Neural cell (in vitro differentiated cells): ENCODE data around the gene YAF2. TPM values are rescaled to one million over a fixed set of nuclear protein-coding genes. Genes with fewer than 3 reads are reported as not detected.

Source experiments
- H2AFZ ChIP-seq: fragments of 200-600, 300-800 bp; sonication (generic), shearing (Covaris generic); 2 replicates; pipeline ENCODE4 v1.6.0; 2014; ENCODE audit warnings: low read depth, mild to moderate bottlenecking, antibody characterized with exemption, low read length, moderate library complexity
- H3F3A ChIP-seq: fragments of 200-600 bp; shearing (Covaris generic); 2 replicates; pipeline ENCODE4 v1.6.1; 2016; ENCODE audit warnings: mild to moderate bottlenecking, moderate library complexity, mixed read lengths, antibody characterized with exemption, low read length; ENCODE audit not compliant: insufficient read depth, poor library complexity, severe bottlenecking
- H3K27ac ChIP-seq: fragments of 200-600, 300-800 bp; sonication (generic), shearing (Covaris generic); 2 replicates; pipeline ENCODE4 v1.5.1; 2014; ENCODE audit warnings: mild to moderate bottlenecking, low read length, moderate library complexity
- H3K27me3 ChIP-seq: fragments of 300-800, 200-600 bp; sonication (generic), shearing (Covaris generic); 2 replicates; pipeline ENCODE4 v1.6.0; 2014; ENCODE audit warnings: mild to moderate bottlenecking, low read depth, low read length, moderate library complexity; ENCODE audit not compliant: insufficient read depth
- H3K36me3 ChIP-seq: fragments of 300-800, 200-600 bp; sonication (generic), shearing (Covaris generic); 2 replicates; pipeline ENCODE4 v1.5.1; 2014; ENCODE audit warnings: mild to moderate bottlenecking, antibody characterized with exemption, low read length, moderate library complexity; ENCODE audit not compliant: insufficient read depth
- H3K4me2 ChIP-seq: fragments of 300-800, 200-600 bp; sonication (generic), shearing (Covaris generic); 2 replicates; pipeline ENCODE4 v1.6.0; 2014; ENCODE audit warnings: mild to moderate bottlenecking, low read length
- H3K4me3 ChIP-seq: fragments of 300-800, 200-600 bp; sonication (generic), shearing (Covaris generic); 2 replicates; pipeline ENCODE4 v1.5.1; 2014; ENCODE audit warnings: mild to moderate bottlenecking, low read length, moderate library complexity
- H3K79me2 ChIP-seq: fragments of 200-600 bp; shearing (Covaris generic); replicated peaks from 2 replicates; pipeline ENCODE4 v1.6.0; 2014; ENCODE audit warnings: mild to moderate bottlenecking, low read length, moderate library complexity; ENCODE audit not compliant: insufficient read depth
- H3K9ac ChIP-seq: fragments of 300-800, 200-600 bp; sonication (generic), shearing (Covaris generic); 2 replicates; pipeline ENCODE4 v1.6.1; 2016; ENCODE audit warnings: mild to moderate bottlenecking, low read length, mixed read lengths
- H3K9me2 ChIP-seq: fragments of 200-600 bp; shearing (Covaris generic); 2 replicates; pipeline ENCODE4 v1.6.1; 2016; ENCODE audit warnings: mild to moderate bottlenecking, low read length, mixed read lengths; ENCODE audit not compliant: insufficient read depth
- H3K9me3 ChIP-seq: fragments of 200-600, 300-800 bp; sonication (generic), shearing (Covaris generic); 2 replicates; pipeline ENCODE4 v1.6.1; 2016; ENCODE audit warnings: mild to moderate bottlenecking, mixed run types, low read length, moderate library complexity, mixed read lengths
- H4K20me1 ChIP-seq: fragments of 200-600 bp; shearing (Covaris generic); 2 replicates; pipeline ENCODE4 v1.6.1; 2016; ENCODE audit warnings: mild to moderate bottlenecking, mixed run types; ENCODE audit not compliant: insufficient read depth
- EP300 ChIP-seq: fragments of 450-650 bp; conservative IDR thresholded peaks from 2 replicates; pipeline ENCODE4 v1.6.1; 2014; ENCODE audit warnings: antibody characterized with exemption, mild to moderate bottlenecking, moderate library complexity; ENCODE audit not compliant: poor library complexity, severe bottlenecking
- EZH2 ChIP-seq: fragments of 200-600, 300-800 bp; shearing (Covaris generic), sonication (generic); IDR thresholded peaks from 2 replicates; pipeline ENCODE4 v1.6.1; 2014; ENCODE audit warnings: antibody characterized with exemption, low read length, borderline replicate concordance, mild to moderate bottlenecking; ENCODE audit not compliant: insufficient read depth, poor library complexity, severe bottlenecking
- MXI1 ChIP-seq: fragments of 450-650 bp; conservative IDR thresholded peaks from 2 replicates; pipeline ENCODE4 v1.6.1; 2014; ENCODE audit warnings: antibody characterized with exemption, mild to moderate bottlenecking; ENCODE audit not compliant: poor library complexity, severe bottlenecking
- POLR2AphosphoS5 ChIP-seq: IDR thresholded peaks from 2 replicates; pipeline ENCODE4 v1.6.1; 2012
- RAD21 ChIP-seq: fragments of 450-650 bp; conservative IDR thresholded peaks from 2 replicates; pipeline ENCODE4 v1.6.1; 2014; ENCODE audit warnings: antibody characterized with exemption, mild to moderate bottlenecking, moderate library complexity
- SMC3 ChIP-seq: fragments of 450-650 bp; conservative IDR thresholded peaks from 2 replicates; pipeline ENCODE4 v1.6.1; 2014; ENCODE audit warnings: antibody characterized with exemption, mild to moderate bottlenecking, moderate library complexity; ENCODE audit not compliant: poor library complexity
- TAF1 ChIP-seq: IDR thresholded peaks from 2 replicates; pipeline ENCODE4 v1.6.1; 2012; ENCODE audit warnings: low read depth
- polyA plus RNA-seq: library from polyadenylated mRNA; depleted of rRNA; stranded (reverse); fragments of >200 nt; gene quantifications from 2 replicates; pipeline ENCODE4 v1.2.3, GENCODE V29; 2014
- TF ChIP-seq, protein P1 (sequence below): IDR thresholded peaks from 2 replicates; pipeline ENCODE4 v1.6.1; 2012; ENCODE audit warnings: borderline replicate concordance
- TF ChIP-seq, protein P2 (sequence below): fragments of 450-650 bp; IDR thresholded peaks from 2 replicates; pipeline ENCODE4 v1.5.1; 2014; ENCODE audit warnings: antibody characterized with exemption, mild to moderate bottlenecking, moderate library complexity; ENCODE audit not compliant: poor library complexity, severe bottlenecking

The YAF2 gene
- polyA plus RNA-seq, 1 donor from 2014 or later, result 44.1 TPM

DNA sequence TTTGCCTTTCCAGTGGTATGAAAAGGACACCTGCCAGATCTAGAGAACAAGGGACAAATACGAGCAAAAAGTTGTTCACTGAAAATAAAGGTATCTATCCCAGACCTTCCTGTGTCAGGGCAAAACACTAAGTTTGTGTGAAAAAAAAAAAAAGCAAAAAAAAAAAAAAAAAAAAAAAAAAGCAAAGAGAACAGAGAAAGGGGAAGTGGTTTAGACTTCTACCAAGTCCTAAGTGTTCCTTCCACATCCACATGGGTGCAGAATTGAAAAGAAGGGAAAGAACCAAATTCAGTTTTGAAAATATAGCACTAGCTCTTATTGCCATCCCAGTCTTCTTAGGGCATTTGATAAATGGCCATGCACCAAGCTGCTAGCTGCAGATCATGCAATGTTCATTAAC lies 46.1 kb upstream of the YAF2 start:
- Histone ChIP-seq H3K36me3 (no peaks in the 10 kb centered on the region), H3K4me3 (no peak overlapping the region), H3K4me2 (no peak overlapping the region), H3F3A (no peaks in the 10 kb centered on the region), H3K79me2 (no peaks in the 10 kb centered on the region), H2AFZ (no peak overlapping the region), H3K9me2 (no peaks in the 10 kb centered on the region), H3K9me3 (no peaks in the 10 kb centered on the region), H3K9ac (no peak overlapping the region), H3K27ac (no peak overlapping the region), H3K27me3 (no peaks in the 10 kb centered on the region), H4K20me1 (no peaks in the 10 kb centered on the region)
- TF ChIP-seq, protein P1, sequence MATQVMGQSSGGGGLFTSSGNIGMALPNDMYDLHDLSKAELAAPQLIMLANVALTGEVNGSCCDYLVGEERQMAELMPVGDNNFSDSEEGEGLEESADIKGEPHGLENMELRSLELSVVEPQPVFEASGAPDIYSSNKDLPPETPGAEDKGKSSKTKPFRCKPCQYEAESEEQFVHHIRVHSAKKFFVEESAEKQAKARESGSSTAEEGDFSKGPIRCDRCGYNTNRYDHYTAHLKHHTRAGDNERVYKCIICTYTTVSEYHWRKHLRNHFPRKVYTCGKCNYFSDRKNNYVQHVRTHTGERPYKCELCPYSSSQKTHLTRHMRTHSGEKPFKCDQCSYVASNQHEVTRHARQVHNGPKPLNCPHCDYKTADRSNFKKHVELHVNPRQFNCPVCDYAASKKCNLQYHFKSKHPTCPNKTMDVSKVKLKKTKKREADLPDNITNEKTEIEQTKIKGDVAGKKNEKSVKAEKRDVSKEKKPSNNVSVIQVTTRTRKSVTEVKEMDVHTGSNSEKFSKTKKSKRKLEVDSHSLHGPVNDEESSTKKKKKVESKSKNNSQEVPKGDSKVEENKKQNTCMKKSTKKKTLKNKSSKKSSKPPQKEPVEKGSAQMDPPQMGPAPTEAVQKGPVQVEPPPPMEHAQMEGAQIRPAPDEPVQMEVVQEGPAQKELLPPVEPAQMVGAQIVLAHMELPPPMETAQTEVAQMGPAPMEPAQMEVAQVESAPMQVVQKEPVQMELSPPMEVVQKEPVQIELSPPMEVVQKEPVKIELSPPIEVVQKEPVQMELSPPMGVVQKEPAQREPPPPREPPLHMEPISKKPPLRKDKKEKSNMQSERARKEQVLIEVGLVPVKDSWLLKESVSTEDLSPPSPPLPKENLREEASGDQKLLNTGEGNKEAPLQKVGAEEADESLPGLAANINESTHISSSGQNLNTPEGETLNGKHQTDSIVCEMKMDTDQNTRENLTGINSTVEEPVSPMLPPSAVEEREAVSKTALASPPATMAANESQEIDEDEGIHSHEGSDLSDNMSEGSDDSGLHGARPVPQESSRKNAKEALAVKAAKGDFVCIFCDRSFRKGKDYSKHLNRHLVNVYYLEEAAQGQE, result no peak
- TF ChIP-seq EP300 (no peak), POLR2AphosphoS5 (no peak), MXI1 (no peak), EZH2 (no peak), SMC3 (no peak), TAF1 (no peak), RAD21 (no peak)
- TF ChIP-seq, protein P2, sequence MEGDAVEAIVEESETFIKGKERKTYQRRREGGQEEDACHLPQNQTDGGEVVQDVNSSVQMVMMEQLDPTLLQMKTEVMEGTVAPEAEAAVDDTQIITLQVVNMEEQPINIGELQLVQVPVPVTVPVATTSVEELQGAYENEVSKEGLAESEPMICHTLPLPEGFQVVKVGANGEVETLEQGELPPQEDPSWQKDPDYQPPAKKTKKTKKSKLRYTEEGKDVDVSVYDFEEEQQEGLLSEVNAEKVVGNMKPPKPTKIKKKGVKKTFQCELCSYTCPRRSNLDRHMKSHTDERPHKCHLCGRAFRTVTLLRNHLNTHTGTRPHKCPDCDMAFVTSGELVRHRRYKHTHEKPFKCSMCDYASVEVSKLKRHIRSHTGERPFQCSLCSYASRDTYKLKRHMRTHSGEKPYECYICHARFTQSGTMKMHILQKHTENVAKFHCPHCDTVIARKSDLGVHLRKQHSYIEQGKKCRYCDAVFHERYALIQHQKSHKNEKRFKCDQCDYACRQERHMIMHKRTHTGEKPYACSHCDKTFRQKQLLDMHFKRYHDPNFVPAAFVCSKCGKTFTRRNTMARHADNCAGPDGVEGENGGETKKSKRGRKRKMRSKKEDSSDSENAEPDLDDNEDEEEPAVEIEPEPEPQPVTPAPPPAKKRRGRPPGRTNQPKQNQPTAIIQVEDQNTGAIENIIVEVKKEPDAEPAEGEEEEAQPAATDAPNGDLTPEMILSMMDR, result no peak

DNA sequence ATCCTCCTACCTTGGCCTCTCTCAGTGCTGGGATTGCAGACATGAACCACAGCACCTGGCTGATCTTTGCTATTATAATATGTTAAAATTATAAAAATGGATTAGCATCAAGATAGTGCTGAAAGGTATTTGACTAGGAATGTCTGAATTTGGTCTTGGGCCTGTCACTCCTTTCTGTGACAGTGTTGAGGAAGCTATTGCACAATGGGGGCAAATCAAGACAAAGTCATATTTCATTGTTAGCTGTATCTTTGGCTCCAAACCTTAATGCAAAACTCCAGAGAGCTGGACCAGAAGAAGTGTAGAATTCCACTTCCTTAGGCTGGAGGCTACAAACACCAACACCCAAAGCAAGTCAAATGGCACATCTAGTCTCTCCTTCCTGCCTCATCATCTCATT lies 45.7 kb upstream of the YAF2 start:
- no peak overlapping the region for H3K9ac ChIP-seq
- H4K20me1 ChIP-seq, result no peaks in the 10 kb centered on the region
- H3K4me2 ChIP-seq, result no peak overlapping the region
- H3F3A ChIP-seq, result no peaks in the 10 kb centered on the region
- H2AFZ ChIP-seq, result no peak overlapping the region
- TF ChIP-seq, protein P1, result no peak
- TF ChIP-seq, protein P2, result no peak
- TF ChIP-seq RAD21 (no peak), EZH2 (no peak), SMC3 (no peak)
- H3K4me3 ChIP-seq, result no peak overlapping the region
- no peak overlapping the region for H3K27ac ChIP-seq
- no peaks in the 10 kb centered on the region for H3K79me2 ChIP-seq
- H3K9me2 ChIP-seq, result no peaks in the 10 kb centered on the region
- no peaks in the 10 kb centered on the region for H3K36me3 ChIP-seq
- no peaks in the 10 kb centered on the region for H3K9me3 ChIP-seq
- no peaks in the 10 kb centered on the region for H3K27me3 ChIP-seq
